Mesenchymal stem cell (in vitro differentiated cells and primary cell): ENCODE results near the gene DYSF.

Source experiments
- DNase-seq: peaks from one replicate; pipeline ENCODE4 v3.0.0-alpha.2; 2013
- H2AFZ ChIP-seq: one replicate; pipeline ENCODE4 v1.6.1; 2013; ENCODE audit warnings: low read depth, mild to moderate bottlenecking, control low read depth, inconsistent platforms, low read length, moderate library complexity
- H2AK5ac ChIP-seq: 2 replicates; pipeline ENCODE4 v1.6.1; 2013; ENCODE audit warnings: low read length, moderate library complexity, mild to moderate bottlenecking, inconsistent platforms; ENCODE audit not compliant: severe bottlenecking
- H2BK120ac ChIP-seq: one replicate; pipeline ENCODE4 v1.6.1; 2013; ENCODE audit warnings: low read depth, mild to moderate bottlenecking, inconsistent platforms, low read length, moderate library complexity
- H2BK12ac ChIP-seq, 2 experiments: one replicate each; pipeline ENCODE4 v1.6.1; 2013; ENCODE audit warnings: inconsistent platforms in 2 of 2, low read length in 2 of 2, mild to moderate bottlenecking in 2 of 2, moderate library complexity in 2 of 2, control low read depth in 1 of 2
- H2BK15ac ChIP-seq: one replicate; pipeline ENCODE4 v1.6.1; 2013; ENCODE audit warnings: mild to moderate bottlenecking, low read depth, inconsistent platforms; ENCODE audit not compliant: poor library complexity, severe bottlenecking
- H2BK5ac ChIP-seq: 2 replicates; pipeline ENCODE4 v1.6.1; 2013; ENCODE audit warnings: low read depth, mild to moderate bottlenecking, low read length, control low read depth, inconsistent platforms; ENCODE audit not compliant: poor library complexity, severe bottlenecking
- H3K14ac ChIP-seq, 2 experiments: one replicate each; pipeline ENCODE4 v1.6.1; 2013; ENCODE audit warnings: inconsistent platforms in 2 of 2, low read length in 2 of 2, control low read depth in 1 of 2, mild to moderate bottlenecking in 1 of 2, moderate library complexity in 1 of 2
- H3K18ac ChIP-seq, 2 experiments: one replicate each; pipeline ENCODE4 v1.6.1; 2013; ENCODE audit warnings: inconsistent platforms in 2 of 2, low read length in 2 of 2, control low read depth in 1 of 2, low read depth in 1 of 2, mild to moderate bottlenecking in 1 of 2
- H3K23ac ChIP-seq, 2 experiments: one replicate each; pipeline ENCODE4 v1.6.1; 2013; ENCODE audit warnings: inconsistent platforms in 2 of 2, low read length in 2 of 2, mild to moderate bottlenecking in 2 of 2, moderate library complexity in 2 of 2, control low read depth in 1 of 2
- H3K27ac ChIP-seq: 2 replicates; pipeline ENCODE4 v1.5.1; 2013; ENCODE audit warnings: mild to moderate bottlenecking, moderate library complexity, low read length, control low read depth, inconsistent platforms; ENCODE audit not compliant: poor library complexity, severe bottlenecking
- H3K27me3 ChIP-seq, 2 experiments: 2 replicates each; pipeline versions ENCODE4 v1.6.1 to v1.7.0; 2013; ENCODE audit warnings: low read length in 2 of 2, mild to moderate bottlenecking in 2 of 2, moderate library complexity in 2 of 2, control low read depth in 1 of 2, inconsistent platforms in 1 of 2; ENCODE audit not compliant: control insufficient read depth in 1 of 2, insufficient read depth in 1 of 2
- H3K36me3 ChIP-seq, 2 experiments: 2 replicates each; pipeline versions ENCODE4 v1.6.1 to v1.7.0; 2013; ENCODE audit warnings: low read length in 2 of 2, control low read depth in 1 of 2, inconsistent platforms in 1 of 2, low read depth in 1 of 2, mild to moderate bottlenecking in 1 of 2; ENCODE audit not compliant: insufficient read depth in 2 of 2, control insufficient read depth in 1 of 2
- H3K4ac ChIP-seq, 2 experiments: one replicate each; pipeline ENCODE4 v1.6.1; 2013; ENCODE audit warnings: inconsistent platforms in 2 of 2, low read length in 2 of 2, mild to moderate bottlenecking in 2 of 2, moderate library complexity in 2 of 2, control low read depth in 1 of 2, low read depth in 1 of 2
- H3K4me1 ChIP-seq: 2 replicates; pipeline ENCODE4 v1.6.1; 2013; ENCODE audit warnings: low read depth, low read length, control low read depth; ENCODE audit not compliant: control insufficient read depth, insufficient read depth
- H3K4me2 ChIP-seq: 2 replicates; pipeline ENCODE4 v1.6.1; 2013; ENCODE audit warnings: low read length, mild to moderate bottlenecking, inconsistent platforms; ENCODE audit not compliant: poor library complexity, severe bottlenecking
- H3K4me3 ChIP-seq, 2 experiments: 2 replicates each; pipeline versions ENCODE4 v1.5.1 to v1.7.0; 2013; ENCODE audit warnings: low read length in 2 of 2, mild to moderate bottlenecking in 2 of 2, control low read depth in 1 of 2, low read depth in 1 of 2; ENCODE audit not compliant: insufficient read depth in 1 of 2
- H3K79me1 ChIP-seq: replicated peaks from 2 replicates; pipeline ENCODE4 v1.6.1; 2013; ENCODE audit warnings: mild to moderate bottlenecking, control low read depth, low read length, inconsistent platforms; ENCODE audit not compliant: poor library complexity, severe bottlenecking
- H3K9ac ChIP-seq: 2 replicates; pipeline ENCODE4 v1.7.0; 2013; ENCODE audit warnings: mild to moderate bottlenecking, low read length, moderate library complexity
- H3K9me3 ChIP-seq: 2 replicates; pipeline ENCODE4 v1.7.0; 2013; ENCODE audit warnings: mild to moderate bottlenecking, low read length; ENCODE audit not compliant: control insufficient read depth
- H4K8ac ChIP-seq: one replicate; pipeline ENCODE4 v1.6.1; 2013; ENCODE audit warnings: inconsistent platforms, mild to moderate bottlenecking, low read length, moderate library complexity
- H4K91ac ChIP-seq: one replicate; pipeline ENCODE4 v1.6.1; 2013; ENCODE audit warnings: mild to moderate bottlenecking, low read length, inconsistent platforms
- WGBS: methylation state at CpG from one replicate; pipeline ENCODE4 v1.1.7; 2013; ENCODE audit warnings: mixed read lengths; 5-methylcytosine and 5-hydroxymethylcytosine counted together

Gene DYSF

GRCh38 chr2:71576541-71576940, 123.2 kb downstream of the DYSF start:
- Histone ChIP-seq H3K4me1 (peaks cover 1% of the 10 kb centered on the region), H3K9ac (no peak overlapping the region), H2BK120ac (no peak overlapping the region), H3K4ac (no peak overlapping the region), H2AFZ (no peak overlapping the region), H2AK5ac (no peak overlapping the region), H3K4me3 (no peak overlapping the region), H3K18ac (no peak overlapping the region), H4K91ac (no peak overlapping the region), H3K27me3 (peaks cover 0 to 38% of the 10 kb centered on the region in 2 experiments), H3K79me1 (peaks cover 22% of the 10 kb centered on the region), H3K36me3 (peaks cover 0 to 99% of the 10 kb centered on the region in 2 experiments), H3K4me2 (no peak overlapping the region), H2BK15ac (no peak overlapping the region), H2BK12ac (no peak overlapping the region), H3K23ac (no peak overlapping the region), H3K9me3 (no peaks in the 10 kb centered on the region), H4K8ac (no peak overlapping the region), H3K14ac (no peak overlapping the region), H2BK5ac (no peak overlapping the region), H3K27ac (no peak overlapping the region)
- 92% methylated on average over 16 of the region's 16 CpGs for WGBS
- DNase-seq: no peak

DNA sequence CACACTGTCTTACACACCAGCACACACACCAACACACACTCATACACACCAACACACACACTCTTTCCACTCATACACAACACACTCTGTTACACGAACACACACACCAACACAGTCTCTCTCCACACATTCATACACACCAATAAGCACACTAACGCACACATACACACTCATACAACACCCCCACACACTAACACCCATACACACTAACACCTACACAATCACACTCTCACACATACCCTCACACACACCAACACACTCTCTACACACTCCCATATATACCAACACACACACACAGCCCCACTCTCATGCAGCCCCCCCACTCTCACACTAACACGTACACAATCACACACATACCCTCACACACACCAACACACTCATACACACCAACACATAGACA, 123.8 kb downstream of the DYSF start:
- no peak overlapping the region for H3K18ac ChIP-seq
- no peak overlapping the region for H3K23ac ChIP-seq

GRCh38 chr2:71578767-71579342, 125.5 kb downstream of the DYSF start:
- H3K18ac ChIP-seq: no peak overlapping the region
- H3K4me3 ChIP-seq: peak overlapping the region in 1 of 2 experiments; percentile 54
- no peak overlapping the region for H2BK5ac ChIP-seq
- H4K91ac ChIP-seq: no peak overlapping the region
- H3K27me3 ChIP-seq: peaks cover 0 to 27% of the 10 kb centered on the region in 2 experiments
- no peaks in the 10 kb centered on the region for H3K9me3 ChIP-seq
- no peak overlapping the region for H3K23ac ChIP-seq
- H3K4me2 ChIP-seq: no peak overlapping the region
- H2AK5ac ChIP-seq: no peak overlapping the region
- no peak overlapping the region for H4K8ac ChIP-seq
- peaks cover 0 to 85% of the 10 kb centered on the region in 2 experiments for H3K36me3 ChIP-seq
- WGBS: 87% methylated on average over 20 of the region's 20 CpGs
- no peak for DNase-seq
- no peak overlapping the region for H2BK12ac ChIP-seq
- no peak overlapping the region for H3K4ac ChIP-seq
- H2AFZ ChIP-seq: no peak overlapping the region
- H3K4me1 ChIP-seq: peaks cover 15% of the 10 kb centered on the region
- H3K14ac ChIP-seq: peak overlapping the region in 1 of 2 experiments; percentile 41
- H3K79me1 ChIP-seq: peaks cover 28% of the 10 kb centered on the region
- peak overlapping the region; percentile 57 for H3K9ac ChIP-seq
- H2BK15ac ChIP-seq: no peak overlapping the region
- H2BK120ac ChIP-seq: no peak overlapping the region
- no peak overlapping the region for H3K27ac ChIP-seq

More for the DNA sequence above, 123.8 kb downstream of the DYSF start:
- H3K36me3 ChIP-seq: peaks cover 0 to 92% of the 10 kb centered on the region in 2 experiments
- H3K4me1 ChIP-seq: peaks cover 4% of the 10 kb centered on the region
- H3K14ac ChIP-seq: peak overlapping the region in 1 of 2 experiments; percentile 69
- H3K79me1 ChIP-seq: peaks cover 22% of the 10 kb centered on the region
- no peak overlapping the region for H2BK120ac ChIP-seq
- H2BK5ac ChIP-seq: no peak overlapping the region
- H2AK5ac ChIP-seq: no peak overlapping the region
- no peak overlapping the region for H3K4me2 ChIP-seq
- no peak overlapping the region for H4K8ac ChIP-seq
- H2BK12ac ChIP-seq: no peak overlapping the region
- no peak overlapping the region for H4K91ac ChIP-seq
- H3K4ac ChIP-seq: no peak overlapping the region
- WGBS: 87% methylated on average over 3 of the region's 3 CpGs
- H3K4me3 ChIP-seq: no peak overlapping the region
- no peak overlapping the region for H2AFZ ChIP-seq
- no peak overlapping the region for H3K9ac ChIP-seq
- H3K27me3 ChIP-seq: peaks cover 0 to 38% of the 10 kb centered on the region in 2 experiments
- no peak overlapping the region for H3K27ac ChIP-seq
- DNase-seq: no peak
- no peaks in the 10 kb centered on the region for H3K9me3 ChIP-seq
- no peak overlapping the region for H2BK15ac ChIP-seq

DNA sequence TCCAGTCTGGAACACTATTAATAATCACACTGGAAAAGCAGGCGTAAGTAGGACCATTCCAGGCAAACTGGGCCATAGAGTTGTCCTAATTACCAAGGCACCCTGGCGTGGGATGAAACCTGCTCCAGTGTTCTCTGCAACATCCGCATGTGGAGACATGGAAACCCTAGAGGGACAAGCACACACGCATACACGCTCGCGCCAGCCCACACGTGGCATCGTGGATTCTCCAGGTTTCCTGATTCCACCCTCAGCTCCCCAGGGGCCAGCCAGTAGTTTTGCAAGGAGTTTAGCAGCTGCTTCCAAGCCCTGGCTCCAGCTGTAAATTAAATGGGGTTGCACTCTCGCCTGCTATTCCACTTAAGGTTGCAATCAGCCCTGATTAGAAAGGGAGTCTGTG, 127.7 kb downstream of the DYSF start:
- Histone ChIP-seq H3K23ac (no peak overlapping the region), H2AK5ac (no peak overlapping the region), H3K4me3 (no peak overlapping the region), H3K27me3 (peaks cover 0 to 26% of the 10 kb centered on the region in 2 experiments), H3K27ac (no peak overlapping the region), H2BK120ac (no peak overlapping the region), H3K4me1 (peaks cover 22% of the 10 kb centered on the region), H4K91ac (no peak overlapping the region), H3K9me3 (no peaks in the 10 kb centered on the region), H4K8ac (no peak overlapping the region), H3K18ac (no peak overlapping the region), H3K4ac (no peak overlapping the region), H3K14ac (no peak overlapping the region), H3K36me3 (peaks cover 0 to 84% of the 10 kb centered on the region in 2 experiments), H2AFZ (no peak overlapping the region), H2BK15ac (no peak overlapping the region), H3K79me1 (peaks cover 21% of the 10 kb centered on the region), H3K4me2 (no peak overlapping the region), H3K9ac (no peak overlapping the region), H2BK5ac (no peak overlapping the region), H2BK12ac (no peak overlapping the region)
- DNase-seq: no peak
- WGBS: 93% methylated on average over 10 of the region's 10 CpGs
